ENCODE measurements around the gene GPR55. TPM values are rescaled to one million over a fixed set of nuclear protein-coding genes. Genes with fewer than 3 reads are reported as not detected.

GPR55 gene
- total and polyA plus RNA-seq, 2 of the 8 experiments (the other 6 are each of a cell fraction or from before 2014, with no cell fraction given): not detected

DNA sequence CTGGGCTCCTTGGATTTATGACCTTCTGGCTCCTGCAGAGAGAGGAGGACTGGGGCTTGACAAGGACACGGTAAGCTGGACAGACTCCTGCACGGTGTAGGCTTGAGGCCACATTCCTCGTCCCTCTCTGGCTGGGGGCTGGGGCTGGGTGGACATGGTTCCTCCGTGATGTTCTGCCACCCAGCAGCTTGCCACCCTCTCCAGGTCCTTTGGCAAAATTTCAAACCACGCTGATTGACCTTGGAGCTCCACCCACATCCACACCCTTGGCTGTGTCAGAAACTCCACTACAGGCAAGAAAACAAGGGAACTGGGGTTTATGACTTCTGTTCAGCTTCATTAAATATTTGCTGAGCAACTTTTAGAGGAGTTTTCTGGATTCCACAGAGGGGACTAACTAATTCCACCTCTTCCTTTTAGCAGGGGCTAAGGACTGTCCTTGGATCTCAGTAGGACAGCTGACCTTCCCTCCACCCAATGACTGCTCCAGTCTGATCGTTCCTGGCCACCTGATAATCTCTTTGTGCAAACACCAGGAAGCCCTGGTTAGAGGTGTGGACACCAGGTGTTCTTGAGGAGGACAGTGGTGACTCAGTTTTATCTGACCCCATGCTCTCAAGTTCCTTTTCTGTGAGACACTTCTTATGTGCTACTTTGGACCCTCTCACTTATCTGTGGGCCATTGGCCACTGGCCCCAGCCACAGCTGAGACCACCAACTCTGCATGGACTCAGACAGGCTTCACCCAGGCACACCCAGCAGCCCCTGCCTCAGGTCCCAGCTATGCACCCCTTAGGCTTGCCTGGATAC lies 29.3 kb downstream of the GPR55 start (continued):
- TF ChIP-seq RAD21 (IDR thresholded peaks at IDR 0.05 in 1 of 2, conservative IDR thresholded peaks at IDR 0.05 in 1 of 2; ENCODE audit: low read depth in 2 of 2, low read length in 2 of 2): no peak
- TF ChIP-seq NANOG (IDR thresholded peaks at IDR 0.05; ENCODE audit: insufficient read depth, low read depth, low read length, poor library complexity, severe bottlenecking): no peak
- TF ChIP-seq GTF2F1 (IDR thresholded peaks at IDR 0.05; ENCODE audit: borderline replicate concordance, low read depth, low read length): no peak
- TF ChIP-seq SIN3A (conservative IDR thresholded peaks at IDR 0.05 in 1 of 2, IDR thresholded peaks at IDR 0.05 in 1 of 2; ENCODE audit: low read depth in 1 of 2, low read length in 2 of 2): no peak
- no peak for TF ChIP-seq EGR1 (IDR thresholded peaks at IDR 0.05; ENCODE audit: borderline replicate concordance, low read depth, low read length)
- TF ChIP-seq FOSL1 (IDR thresholded peaks at IDR 0.05; ENCODE audit: insufficient read depth, low read depth, low read length): no peak
- TF ChIP-seq SP4 (IDR thresholded peaks at IDR 0.05; ENCODE audit: low read length): no peak
- no peak for TF ChIP-seq RXRA (IDR thresholded peaks at IDR 0.05; ENCODE audit: insufficient read depth, low read depth, low read length)
- no peak for TF ChIP-seq SUZ12 (IDR thresholded peaks at IDR 0.05; ENCODE audit: low read length)
- no peak for TF ChIP-seq KDM1A (IDR thresholded peaks at IDR 0.05; ENCODE audit: borderline replicate concordance, low read length)
- TF ChIP-seq BCL11A (IDR thresholded peaks at IDR 0.05; ENCODE audit: low read depth in 2 of 2, low read length in 2 of 2): no peak
- no peak for TF ChIP-seq ZNF274 (IDR thresholded peaks at IDR 0.05; ENCODE audit: borderline replicate concordance, extremely low read depth, low read length)

All from H1 (cell line).